Pulmonary artery endothelial cell (primary cell): ENCODE data around the gene NRARP. TPM values are rescaled to one million over a fixed set of nuclear protein-coding genes. Genes with fewer than 3 reads are reported as not detected.

Experiments used
- DNase-seq: peaks from one replicate; pipeline ENCODE4 v3.0.0-alpha.2; 2011; ENCODE audit warnings: low read depth, low spot score
- total RNA-seq: library from RNA; depleted of rRNA; stranded (reverse); fragments of >200 nt; gene quantifications from 2 replicates; pipeline ENCODE4 v1.2.3, GENCODE V29; 2014

NRARP gene
- total RNA-seq, 1 donor from 2014 or later = 14.0 TPM

DNA sequence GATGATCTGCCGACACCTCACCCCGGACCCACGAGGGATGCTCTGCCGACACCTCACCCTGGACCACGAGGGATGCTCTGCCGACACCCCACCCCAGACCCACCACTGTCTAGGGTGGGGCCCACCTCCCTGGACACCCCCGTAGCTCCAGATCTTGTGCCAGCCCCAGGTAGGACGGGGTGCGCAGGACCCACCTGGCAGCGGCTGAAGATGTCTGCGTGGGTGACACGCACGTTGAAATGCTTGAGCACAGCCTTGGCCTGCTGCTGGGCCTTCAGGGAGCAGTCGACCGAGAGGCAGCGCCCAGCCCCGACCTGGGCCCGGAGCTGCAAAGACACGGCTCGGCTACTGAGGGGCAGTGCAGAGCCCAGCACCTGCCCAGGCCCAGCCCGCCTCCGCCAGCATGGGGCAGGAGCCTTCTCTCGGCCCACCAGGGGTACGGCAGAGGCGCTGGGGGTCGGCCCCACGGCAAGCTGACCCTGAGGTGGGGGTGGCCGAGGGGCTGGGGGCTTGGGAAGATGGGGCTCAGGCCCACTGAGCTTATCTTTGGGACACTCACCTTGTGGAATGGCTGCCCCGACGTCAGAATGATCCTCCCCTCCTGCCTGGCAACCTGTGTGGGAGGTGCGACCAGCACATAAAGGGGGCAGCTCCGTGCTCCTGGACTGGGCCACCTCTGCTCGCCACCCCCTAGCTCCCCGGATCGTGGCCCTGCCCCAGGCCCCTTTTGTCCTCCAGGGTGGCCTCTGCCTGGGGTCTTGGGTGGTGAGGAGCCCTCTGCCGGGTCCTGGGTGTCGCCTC is 21.7 kb upstream of the NRARP start:
- no peak for DNase-seq

DNA sequence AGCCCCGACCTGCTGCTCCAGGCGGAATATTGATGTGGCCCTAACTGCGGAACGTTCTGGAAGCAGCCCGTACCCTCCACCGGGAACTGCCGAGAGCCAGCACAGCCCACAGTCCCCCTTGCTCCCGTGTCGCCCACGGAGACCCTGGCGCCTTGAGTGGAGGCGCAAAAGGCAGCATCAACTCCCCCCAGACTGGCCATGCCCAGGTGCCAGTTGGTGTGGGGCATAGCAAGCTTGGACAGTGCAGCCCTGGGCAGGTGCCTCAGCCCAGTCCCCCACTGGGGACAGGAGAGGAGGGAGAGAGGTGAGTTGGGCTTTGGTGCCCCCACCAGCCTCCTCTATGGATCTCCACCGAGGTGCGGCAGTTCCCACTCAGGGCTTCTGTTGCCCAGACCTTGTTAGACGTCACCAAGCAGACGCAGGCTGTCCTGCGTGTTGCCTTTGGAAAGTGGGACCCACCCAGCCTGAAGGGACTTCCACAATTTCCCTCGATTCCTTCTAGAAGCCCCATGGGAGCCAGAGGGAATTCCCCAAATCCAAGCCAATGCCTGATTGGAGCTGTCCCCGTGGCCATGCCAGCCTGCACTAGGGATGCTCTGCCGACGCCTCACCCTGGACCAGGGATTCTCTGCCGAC is 19.8 kb upstream of the NRARP start:
- DNase-seq = no peak

DNA sequence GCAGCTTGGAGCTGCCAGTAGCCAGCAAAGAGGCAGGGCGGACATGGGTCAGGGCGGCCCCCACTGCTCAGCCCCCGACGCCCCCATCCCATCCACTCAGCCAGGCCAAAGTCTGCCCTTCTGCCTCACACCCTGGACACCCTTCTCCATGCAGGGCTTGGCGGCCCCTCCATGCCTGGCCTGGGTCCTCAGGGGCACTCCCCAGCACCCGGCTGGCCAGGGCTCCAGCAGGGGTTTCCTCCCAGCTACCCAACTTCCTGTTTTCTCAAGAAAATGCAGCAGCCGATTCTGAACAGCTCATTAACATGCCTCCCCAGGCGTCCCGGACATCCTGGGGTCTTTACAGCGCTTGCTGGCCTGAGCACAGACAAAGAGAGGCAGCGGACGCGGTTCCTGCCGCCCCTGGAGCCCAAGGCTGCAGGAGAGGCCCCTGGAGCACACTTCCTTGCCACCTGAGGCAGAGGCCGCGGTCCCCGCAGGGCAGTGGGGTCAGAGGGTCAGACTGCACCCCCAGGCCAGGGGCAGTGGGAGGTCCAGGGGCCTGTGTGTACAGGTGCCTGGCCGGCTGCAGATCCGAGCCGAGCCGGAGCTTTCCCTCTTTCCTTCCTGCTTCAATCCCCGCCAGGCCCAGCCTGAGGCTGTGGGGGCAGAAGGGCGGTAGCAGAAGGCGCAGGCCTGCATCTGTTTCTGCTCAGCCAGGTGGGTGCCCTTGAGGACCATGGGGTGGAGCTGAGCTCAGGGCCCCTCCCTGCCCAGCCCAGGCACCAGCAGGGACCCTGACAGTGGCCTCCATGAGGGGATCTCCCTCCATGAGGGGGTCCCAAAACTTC is 18.7 kb upstream of the NRARP start:
- DNase-seq = no peak

DNA sequence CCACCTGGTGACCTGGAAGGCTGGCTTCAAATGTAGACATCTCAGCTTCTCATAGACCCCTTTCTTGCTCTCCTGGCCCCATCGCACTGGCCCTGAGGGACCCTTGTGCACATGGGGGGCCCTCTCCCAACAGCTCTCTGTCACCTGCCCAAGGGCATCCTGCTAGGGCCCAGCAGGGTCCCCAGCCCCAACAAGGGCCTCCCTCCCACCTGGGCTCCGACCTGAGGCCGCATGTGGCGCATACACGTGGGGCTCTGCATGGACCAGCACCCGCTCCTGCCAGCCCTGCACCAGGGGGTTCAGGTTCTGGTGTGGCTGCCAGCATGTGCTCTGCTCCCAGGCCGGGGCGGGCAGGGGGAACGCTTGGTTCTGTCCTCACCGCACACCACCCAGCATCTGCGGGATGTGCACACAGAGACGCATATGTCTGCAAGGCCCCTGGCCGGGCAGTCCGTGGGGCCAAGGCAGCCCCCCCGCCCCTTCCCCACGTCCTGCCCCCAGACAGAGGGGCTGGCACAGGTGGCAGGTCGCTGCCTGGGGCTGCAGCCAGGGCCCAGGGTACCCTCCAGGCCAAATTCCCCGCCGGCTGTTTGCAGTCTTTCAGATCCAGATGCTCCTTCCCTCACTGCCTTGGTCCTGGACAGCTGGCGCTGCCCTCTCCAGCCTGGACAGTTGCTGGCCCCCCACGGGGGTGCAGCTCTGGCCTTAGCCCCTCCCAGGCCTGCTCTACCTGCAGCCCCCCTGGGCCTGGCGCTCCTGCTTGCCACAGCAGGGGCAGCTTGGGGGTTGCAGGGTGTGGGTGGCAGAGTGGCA is 17.9 kb upstream of the NRARP start:
- no peak for DNase-seq

DNA sequence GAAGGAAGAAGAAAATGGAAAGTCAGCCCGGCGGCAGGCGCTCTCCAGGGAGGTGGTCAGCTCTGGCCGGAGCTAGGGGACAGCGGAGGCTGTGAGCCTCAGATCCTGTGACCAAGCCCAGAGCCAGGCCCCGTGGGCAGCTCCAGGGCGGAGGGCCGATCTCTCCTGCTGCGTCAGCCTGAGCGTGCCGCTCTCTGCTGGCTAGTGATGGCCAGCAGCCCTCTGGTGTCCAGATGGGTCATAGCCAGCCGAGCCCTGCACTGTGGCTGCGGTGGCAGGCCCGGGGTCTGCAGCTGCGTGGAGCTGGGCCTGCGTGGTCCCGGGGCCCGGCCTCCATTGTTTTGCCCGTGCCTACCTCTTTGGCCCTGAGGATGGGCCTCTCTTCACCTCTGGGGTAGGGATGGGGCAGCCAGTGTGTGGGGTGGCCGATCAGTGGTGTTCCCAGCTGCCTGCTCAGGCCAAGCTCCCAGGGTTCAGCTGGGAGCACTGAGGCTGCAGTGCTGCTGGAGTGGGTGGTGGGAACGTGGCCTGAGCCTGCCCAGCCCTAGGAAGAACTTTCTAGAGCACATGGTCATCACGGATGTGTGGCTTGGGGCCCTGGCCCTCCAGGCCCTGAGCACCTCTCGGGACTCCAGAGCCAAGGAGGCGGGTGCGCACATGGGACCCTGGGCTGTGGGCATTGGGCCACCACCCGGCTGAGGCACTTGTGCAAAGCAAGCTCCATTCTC is 17.1 kb upstream of the NRARP start:
- no peak for DNase-seq

DNA sequence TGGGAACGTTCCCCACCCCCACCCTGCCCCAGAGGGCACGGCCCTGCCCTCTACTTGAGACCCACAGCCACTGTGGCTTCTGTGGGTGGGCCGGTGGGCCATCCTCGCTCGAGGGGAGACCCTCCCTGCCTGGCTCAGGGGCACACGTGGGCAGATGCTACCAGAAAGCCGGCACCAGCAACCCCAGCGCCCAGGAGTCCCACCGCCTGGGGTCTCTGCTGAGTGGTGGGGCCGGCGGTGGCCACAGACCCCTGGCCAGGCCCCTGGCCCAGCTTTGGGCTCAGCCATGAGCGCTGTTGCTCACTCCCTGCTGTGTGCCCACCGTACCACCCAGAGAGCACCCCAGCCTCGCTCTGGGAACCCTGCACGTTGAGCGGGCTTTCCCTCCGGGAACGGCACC is 16.5 kb upstream of the NRARP start:
- no peak for DNase-seq

DNA sequence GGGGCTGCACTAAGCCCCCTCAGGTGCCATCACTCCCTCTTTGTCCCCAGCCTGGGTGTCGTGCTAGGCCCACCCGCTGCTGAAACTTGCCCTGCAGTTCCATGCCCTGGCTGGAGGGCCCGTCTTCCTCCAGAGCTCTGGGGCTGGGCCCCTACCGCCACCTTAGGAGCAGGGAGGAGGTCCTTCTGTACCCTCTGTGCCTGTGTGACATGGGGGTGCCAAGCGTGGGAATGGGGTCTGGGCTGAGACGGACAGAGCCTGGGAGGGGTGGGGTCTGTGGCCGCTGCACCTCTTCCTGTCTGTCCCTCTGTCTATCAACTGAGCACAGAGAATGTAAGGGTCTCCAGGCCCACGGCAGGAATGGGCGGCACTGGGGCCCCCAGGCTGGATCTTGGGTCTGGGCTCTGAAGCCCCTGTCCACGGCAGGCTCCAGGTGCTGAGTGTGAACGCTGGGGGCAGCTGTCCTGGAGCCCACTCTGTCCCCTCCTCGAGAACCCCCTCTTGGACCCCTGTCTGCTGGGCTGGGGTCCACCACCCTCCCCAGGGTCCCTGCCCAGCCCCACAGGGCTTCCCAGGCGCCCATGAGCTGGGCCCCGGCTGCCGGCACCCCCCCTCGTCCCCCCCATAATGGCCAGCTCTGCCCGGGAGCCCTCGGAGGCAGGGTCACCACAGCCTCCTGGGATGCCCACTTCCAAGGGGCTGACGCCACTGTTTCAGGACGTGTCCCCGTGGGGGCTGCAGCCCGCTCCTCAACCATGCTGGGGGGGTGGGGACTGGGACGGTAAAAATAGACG is 15.8 kb upstream of the NRARP start:
- DNase-seq = no peak

DNA sequence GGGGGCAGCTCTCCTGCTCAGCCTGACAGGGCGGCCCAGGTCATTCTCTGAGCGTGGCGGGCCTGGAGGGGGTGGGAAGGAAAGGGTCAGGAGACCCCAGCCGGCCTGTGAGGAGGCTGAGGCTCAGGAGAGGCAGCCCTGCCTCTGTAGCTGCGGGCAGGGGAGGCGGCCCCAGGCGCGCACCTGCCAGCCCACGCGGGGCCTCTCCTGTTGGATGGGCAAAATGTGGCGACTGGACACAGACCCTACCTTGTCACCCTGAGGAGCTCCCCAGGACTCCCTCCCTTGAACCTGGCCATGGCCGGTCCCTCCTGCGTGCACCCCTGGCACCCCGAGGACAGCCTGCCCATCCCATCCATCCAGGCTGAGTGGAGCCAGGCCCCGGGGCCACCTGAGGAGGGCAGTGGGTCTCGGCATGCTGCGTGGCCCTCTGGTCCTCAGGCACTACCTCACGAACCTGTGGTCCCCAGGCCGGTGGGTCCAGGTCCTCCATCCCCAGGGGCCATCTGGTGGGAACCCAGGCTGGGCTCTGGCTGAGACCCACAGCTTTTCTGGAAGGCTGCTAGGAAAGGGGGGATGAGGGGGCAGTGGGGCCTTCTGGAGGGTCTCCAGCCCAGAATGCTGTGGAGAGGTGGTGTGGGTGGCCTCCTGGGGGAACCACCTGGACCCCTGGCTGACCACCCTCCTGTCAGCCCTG is 15.1 kb upstream of the NRARP start:
- no peak for DNase-seq

DNA sequence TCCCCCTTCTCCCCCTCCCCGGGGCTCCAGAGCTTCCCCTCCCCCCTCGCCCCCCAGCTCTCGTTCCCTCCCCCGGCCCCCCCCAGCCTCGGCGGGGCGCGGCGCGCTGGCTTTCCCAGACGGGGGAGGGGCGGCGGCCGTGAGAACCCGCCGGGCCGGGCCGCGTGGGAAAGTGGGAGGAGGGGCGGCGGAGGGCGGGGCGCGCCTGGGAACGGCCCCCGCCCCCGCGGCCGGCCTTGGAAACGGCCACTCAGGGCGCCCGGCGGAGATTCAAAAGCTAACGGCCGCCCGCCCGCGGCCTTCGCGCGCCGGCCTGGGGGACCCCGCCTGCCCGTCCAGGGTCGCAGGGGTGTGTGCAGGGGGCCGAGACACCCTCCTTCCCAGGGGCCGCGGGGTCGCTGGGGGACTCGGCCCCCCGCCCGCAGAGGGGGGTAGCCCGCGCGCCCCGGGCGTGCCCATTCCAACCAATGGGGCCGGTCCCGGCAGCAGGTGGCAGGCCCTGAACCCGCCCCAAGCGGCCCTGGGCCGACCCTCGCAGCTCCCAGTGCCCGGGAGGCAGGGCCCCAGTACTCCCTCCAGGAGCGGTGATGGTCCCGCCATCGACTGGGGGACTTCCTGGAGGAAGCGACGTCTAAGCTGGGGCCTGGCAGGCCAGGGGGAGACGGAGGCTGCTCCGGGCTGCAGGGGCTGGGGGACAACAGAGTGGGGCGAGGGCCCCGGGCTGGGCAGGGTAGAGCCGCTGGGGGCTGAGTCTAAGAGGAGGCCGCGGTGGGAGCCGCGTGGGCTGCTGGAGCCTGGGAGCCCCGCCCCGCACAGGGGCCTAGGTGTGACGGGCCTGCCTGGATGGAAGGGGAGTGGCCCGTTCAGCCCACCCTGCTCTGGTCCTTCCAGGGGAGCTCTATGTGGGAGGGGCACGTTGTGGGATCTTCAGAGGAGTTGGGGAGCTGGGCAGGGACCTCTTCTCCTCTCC is 14.2 kb upstream of the NRARP start:
- DNase-seq = no peak

DNA sequence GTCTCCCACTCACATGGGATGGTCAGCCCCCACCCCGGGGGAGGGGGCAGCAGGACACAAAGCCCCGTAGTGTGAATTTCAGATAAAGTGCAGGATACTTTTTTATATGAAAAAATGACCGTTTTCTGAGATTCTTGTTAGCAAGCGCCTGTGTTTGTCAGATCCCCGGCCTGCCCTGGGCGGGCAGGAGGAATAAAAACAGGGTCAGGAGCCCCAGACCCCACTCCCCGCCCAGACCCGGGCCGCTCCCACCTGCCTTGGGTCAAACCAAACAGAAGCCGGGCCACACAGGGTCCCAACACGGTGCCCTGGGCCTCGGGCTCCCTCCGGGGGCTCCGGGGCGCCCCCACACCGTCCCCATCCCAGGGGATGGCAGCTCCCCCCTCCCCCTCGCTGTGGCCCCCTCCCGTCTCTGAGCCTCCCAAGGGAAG is 13.5 kb upstream of the NRARP start:
- no peak for DNase-seq

DNA sequence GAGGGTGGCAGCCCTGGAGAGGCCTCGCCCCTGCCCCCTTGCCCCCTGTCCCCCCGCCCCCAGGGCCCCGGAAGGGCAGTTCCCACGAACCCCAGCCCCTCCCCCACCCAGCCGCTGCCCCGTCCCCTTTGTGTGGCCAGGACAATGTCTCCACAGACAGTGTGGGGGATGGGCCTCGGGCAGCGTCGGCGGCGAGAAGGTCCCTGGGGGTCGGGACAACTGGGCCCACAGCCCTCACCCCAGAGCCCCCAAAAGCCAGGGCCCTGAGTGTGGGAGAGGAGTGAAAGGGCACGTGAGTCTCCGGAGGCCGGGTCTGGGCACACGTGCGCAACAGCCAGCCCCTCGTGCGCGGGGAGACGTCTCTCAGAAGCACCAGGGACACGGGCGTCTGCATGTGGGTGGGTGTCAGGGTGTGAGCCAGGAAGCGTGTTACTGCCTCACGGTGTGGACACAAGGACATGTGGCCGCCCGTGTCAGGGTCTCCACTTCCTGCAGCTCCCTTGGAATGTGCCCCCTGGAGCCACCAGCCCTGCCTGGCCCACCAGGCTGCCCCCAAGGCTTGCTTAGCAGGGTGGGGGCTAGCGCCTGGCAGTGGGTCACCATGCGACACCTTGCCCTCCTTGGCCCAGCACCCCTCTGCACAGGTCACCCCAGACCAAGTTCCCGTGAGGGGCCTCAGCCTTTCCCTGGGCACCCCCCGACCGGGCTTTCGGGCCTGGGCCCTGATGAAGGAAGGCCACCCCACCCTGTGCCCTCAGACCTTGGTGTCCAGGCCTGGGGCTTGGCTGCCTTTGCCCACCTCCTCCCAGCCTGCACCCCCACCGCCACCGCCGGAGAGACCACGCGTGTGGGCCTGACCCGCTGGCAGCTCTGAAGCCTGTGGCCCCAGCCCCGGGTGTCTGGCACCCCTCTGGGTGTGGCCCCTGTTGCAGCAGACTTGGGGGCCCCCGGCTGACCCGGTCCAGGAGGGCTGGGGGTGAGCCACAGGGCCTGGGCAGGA is 12.8 kb upstream of the NRARP start:
- no peak for DNase-seq

DNA sequence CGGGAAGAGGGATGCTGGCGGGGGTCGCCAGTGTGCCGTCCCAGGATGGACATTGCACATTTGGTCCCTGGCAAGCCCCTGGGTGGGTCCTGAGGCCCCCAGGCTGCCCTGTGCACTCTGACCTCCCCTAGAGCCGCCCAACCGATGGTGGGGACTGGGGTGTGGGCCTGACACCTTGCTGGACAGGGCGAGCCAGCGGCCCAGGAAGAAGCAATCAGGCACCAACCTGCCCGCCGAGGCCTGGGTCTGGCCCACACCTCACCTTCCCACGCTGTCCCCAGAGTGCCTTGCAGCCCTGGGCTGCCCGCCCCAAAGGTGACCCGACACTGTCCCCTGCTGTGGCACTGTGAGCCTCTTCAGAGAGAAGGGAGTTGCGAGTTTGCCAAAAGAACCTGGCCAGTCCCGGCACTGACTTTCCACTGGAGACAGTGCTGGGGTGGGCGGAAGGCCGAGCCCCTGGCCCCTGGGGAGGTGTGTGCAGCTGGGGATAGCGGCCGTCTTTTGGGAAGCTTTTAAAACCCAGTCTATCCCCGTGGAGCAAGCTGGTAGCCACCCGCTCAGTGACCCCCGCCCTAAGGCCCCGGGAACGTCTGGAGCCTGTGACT is 12.0 kb upstream of the NRARP start:
- DNase-seq = no peak

DNA sequence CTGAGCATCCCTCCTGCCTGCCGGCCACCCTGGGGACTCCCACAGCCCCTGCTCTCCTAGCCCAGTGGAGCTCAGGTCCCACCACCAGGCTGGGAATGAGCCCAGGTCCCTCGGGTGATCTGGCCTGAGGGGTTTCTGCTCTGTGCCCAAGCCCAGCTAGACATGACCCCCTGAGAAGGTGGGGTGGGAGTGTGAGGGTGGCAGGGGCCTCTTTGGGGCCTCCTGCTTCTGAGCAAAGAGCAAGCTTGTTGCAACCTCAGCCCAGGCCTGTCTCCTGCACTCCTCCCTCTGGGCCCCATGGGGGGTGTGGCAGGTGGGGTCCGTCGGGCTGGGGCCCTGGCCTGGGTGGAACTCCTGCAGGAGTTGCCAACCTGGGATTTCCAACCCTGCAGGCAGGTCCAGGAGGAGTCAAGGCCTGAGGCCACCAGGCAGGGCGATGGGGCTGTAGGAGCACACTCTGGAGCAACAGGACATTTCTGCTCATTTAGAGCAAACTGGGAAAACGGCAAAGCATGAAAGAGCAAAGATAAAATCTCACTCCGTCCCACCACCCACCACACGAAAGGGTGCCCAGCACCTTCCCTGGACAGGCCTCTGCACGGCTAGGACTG is 11.4 kb upstream of the NRARP start:
- DNase-seq = no peak

DNA sequence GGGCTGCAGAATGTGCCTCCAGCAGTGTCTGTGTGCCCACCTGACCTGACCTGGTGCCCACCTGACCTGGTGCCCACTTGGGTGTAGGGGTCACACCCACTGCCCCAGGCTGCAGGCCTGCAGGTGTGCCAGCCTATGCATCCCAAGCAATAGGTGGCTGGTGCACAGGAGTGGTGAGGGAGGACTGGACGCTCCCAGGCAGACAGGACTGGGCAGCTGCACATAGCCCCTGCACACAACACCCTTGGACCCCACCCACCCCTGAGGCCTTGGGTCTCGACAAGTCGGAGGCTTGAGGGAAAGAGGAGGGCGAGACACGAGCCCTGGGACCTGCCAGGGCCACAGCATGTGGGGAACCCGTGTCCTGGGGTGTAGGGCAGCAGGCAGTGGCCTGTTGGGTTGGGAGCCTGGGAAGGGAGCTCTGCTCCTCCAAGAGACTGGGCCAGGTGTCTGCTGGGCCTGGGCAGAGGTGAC is 10.8 kb upstream of the NRARP start:
- DNase-seq = no peak

DNA sequence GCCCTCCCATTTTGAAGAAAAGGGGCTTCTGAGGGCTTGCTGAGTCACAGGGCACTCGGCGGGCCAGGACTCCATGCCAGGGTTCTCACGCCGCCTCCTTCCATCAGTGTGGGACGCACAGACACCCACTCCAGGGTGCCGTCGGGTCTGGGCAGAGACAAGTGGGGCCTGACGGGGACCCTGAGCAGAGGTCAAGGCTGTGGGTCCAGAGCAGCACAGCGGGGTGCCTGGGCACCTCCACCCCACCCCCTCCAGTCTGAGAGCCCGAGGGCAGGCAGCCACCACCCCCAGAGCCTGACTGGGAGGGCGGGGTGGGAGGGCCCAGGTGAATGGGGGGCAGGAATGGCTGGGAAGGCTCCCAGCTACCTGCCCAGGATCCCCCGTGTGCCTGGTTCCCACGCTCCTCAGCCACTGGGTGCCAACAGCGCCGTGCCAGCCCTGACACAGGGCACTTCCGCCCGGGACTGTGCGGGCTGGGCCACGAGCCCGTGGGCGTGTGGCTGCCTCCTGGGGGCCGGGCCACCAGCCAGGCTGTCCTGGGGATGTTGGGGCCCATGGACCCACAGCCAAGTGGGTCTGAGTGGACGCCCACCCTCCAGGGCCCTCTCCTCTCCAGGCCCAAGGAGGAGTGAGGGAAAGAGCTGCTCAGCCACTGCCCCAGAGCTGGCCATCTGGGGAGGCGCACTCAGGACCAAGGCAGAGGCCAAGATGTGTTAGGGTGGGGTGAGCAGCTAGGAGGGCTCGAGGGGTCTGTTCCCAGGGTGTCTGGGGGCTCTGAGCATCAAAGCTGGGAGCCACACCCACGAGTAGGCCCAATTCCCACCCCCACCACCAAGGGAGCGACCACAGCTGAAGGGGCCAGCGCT is 10.1 kb upstream of the NRARP start:
- DNase-seq = no peak
